ENCODE data around the gene CDC14A.

DNA sequence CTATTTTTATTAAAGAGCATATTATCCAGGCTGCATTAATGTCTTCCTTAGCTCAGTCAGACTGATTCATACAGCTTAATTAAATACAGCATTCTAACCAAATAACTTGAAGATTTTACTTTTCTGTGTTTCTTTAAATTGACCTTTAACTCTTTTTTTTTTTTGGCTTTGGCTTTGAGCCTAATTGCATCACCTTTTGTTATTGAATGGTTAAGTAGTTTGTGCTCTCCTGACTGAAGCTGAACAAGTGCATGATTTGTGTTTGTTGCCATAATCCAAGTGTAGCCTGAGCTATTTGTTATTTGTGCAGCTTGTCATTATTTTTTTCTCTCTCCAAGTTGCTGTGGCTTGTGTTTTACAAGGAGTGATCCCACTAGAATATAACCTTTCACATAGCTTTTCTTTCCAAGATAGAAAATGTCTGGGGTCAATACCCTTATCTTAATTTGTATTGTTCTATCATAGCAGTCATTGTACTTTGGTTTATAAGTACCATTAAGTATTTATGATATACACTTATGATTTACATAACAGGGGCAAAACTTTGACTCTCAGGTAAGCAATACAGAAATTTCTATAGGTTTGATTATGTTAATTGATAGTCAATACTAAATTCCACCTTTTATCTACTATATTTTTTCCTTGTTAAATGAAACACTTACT lies 31.6 kb downstream of the CDC14A start:
- TF ChIP-seq, protein P1, sequence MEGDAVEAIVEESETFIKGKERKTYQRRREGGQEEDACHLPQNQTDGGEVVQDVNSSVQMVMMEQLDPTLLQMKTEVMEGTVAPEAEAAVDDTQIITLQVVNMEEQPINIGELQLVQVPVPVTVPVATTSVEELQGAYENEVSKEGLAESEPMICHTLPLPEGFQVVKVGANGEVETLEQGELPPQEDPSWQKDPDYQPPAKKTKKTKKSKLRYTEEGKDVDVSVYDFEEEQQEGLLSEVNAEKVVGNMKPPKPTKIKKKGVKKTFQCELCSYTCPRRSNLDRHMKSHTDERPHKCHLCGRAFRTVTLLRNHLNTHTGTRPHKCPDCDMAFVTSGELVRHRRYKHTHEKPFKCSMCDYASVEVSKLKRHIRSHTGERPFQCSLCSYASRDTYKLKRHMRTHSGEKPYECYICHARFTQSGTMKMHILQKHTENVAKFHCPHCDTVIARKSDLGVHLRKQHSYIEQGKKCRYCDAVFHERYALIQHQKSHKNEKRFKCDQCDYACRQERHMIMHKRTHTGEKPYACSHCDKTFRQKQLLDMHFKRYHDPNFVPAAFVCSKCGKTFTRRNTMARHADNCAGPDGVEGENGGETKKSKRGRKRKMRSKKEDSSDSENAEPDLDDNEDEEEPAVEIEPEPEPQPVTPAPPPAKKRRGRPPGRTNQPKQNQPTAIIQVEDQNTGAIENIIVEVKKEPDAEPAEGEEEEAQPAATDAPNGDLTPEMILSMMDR (IDR thresholded peaks at IDR 0.05; ENCODE audit: low read length), result no peak
- no peak for TF ChIP-seq EZH2 (IDR thresholded peaks at IDR 0.05; ENCODE audit: borderline replicate concordance, low read length)
